ENCODE results near the gene SPATA2. TPM values are rescaled to one million over a fixed set of nuclear protein-coding genes. Genes with fewer than 3 reads are reported as not detected.
A peak's percentile ranks its signal among the peaks of the same experiment; 100 is the strongest.

SPATA2 gene
- total and polyA plus RNA-seq, 5 experiments from 2014 or later, result 1.7 to 9.0 (median 5.7) TPM

DNA sequence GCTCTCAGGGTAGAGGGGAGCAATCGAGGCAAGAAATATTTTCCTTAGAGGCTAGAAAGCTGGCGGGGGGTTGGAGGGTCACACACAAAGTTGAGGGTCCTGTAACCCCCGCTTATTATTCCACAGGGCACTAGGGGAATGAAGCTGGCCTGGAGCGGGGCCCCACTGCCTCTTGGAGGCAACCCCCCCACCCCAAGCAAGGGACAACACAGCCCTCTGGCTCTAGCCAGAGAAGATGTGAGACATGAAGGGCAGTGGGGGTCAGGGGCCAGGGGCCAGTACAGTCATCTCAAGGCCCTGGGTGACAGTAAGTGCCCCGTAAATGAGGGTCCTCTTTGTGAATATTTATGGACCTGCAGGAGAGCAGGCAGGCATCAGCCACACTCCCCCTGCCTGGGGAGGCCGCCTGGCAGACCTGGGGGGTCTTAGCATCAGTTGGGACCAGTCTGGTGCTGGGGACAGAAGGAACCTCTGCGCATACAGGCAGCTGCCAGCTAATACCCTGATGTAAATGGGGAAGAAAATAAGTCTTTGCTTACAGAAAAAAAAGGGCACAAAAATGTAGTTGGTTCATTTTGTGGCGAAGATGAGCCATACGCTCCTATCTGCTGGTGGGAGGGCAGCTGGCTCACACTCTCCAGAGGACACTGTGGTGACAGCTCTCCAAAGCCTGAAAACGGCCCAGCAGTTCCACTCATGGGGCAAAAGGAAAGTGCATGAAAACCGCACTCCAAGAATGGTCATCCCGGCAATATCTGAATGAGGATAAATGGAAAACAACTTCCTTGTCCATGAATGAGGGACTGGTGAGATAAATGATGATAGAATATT is 21.9 kb downstream of the SPATA2 start:
- H3K27ac Mint-ChIP-seq, result peak overlapping the region in 3 of 10 donors; percentile 42 to 68 (median 43)
- peaks cover 0 to 13% (median 0%) of the 10 kb centered on the region in 3 donors for H3K36me3 Mint-ChIP-seq
- H3K9me3 Mint-ChIP-seq, result no peaks in the 10 kb centered on the region
- no peaks in the 10 kb centered on the region for H3K27me3 Mint-ChIP-seq
- DNase-seq (no peak), ATAC-seq (no peak)
- POLR2A ChIA-PET, result no interaction called here
- H3K4me3 Mint-ChIP-seq, result peak overlapping the region in 2 of 10 donors; percentile 21 to 35
- peaks cover 6 to 24% (median 8%) of the 10 kb centered on the region in 4 donors for H3K4me1 Mint-ChIP-seq

DNA sequence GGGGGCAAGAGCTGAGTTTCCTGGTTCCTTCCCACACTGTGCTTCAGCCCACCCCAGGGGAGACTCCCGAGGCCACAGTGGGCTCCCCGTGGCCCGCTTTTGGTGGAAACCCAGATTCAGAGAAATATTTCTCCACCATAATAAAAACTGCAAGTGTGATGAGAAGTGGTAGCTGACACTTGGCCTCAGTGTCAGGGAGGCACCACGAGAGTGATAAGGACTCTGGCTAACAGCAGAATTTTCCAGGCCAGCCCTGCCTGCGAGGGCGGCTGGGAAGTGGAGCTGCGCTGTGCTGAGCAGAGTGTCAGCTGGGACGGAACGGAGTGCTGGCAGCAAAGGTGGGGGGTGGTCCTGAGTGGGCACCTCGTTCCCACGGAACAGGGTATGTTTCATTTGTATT is 22.5 kb downstream of the SPATA2 start:
- POLR2A ChIA-PET, result no interaction called here
- peaks cover 0 to 16% (median 0%) of the 10 kb centered on the region in 3 donors for H3K36me3 Mint-ChIP-seq
- H3K27me3 Mint-ChIP-seq, result no peaks in the 10 kb centered on the region
- peak overlapping the region in 2 of 10 donors; percentile 29 to 43 for H3K27ac Mint-ChIP-seq
- H3K4me3 Mint-ChIP-seq, result peak overlapping the region in 1 of 10 donors; percentile 10
- DNase-seq (no peak), ATAC-seq (no peak)
- no peaks in the 10 kb centered on the region for H3K9me3 Mint-ChIP-seq
- H3K4me1 Mint-ChIP-seq, result peaks cover 9 to 24% (median 11%) of the 10 kb centered on the region in 4 donors

DNA sequence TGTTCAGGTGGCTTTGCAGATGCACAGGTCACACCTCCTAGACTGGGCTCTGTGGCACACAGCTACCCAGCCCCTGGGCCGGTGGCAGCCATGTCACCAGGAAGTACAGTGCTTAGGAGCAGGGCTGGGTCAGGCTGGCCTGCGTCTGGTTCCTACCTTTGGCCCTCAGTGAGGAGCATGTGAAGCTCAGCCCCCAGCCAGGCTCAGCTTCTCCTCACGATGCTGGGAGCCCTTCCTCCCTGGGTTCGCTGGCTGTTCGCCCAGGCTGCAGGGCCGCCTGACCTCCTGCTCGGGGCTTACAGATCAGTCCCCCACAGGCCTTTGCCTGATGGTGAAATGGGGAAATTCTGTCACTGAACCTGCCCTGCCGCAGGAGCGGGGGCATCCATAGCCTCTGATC is 23.1 kb downstream of the SPATA2 start:
- Mint-ChIP-seq H3K9me3 (no peaks in the 10 kb centered on the region), H3K36me3 (peaks cover 0 to 18% (median 3%) of the 10 kb centered on the region in 3 donors), H3K27me3 (no peaks in the 10 kb centered on the region), H3K4me3 (no peak overlapping the region), H3K4me1 (peaks cover 9 to 24% (median 11%) of the 10 kb centered on the region in 4 donors), H3K27ac (no peak overlapping the region)
- DNase-seq (no peak), ATAC-seq (no peak)
- POLR2A ChIA-PET, result no interaction called here

DNA sequence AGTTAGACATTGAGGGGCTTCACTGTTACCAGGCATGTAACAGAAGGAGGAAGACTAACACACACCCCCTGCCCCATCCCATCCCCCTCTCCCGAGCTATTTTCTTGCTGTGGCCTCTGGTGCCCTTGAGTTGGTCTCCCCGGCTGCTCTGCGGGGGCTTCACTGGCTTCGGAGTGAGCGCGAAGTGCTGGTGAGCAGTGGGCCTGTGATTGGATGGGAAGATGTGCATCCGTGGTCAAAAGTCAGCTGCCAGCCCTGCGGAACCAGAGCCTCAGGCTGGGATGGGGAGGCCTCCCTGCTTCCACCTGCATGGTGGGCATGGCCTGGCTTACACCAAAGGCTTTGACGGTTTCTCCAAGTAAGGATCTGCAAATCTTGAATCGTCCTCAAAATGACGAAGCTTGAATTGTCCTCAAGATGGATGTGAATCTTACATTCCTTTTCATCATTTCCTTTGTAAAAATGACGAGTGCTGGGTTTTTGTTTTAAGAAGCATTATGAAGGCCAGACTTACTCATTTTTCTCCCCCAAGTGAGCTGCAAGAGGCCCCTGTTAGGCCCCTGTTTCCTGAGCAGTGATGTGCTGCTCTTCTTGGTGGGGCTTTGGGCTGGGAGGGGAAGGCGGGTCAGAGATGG is 23.7 kb downstream of the SPATA2 start:
- Mint-ChIP-seq H3K4me1 (peaks cover 8 to 21% (median 11%) of the 10 kb centered on the region in 4 donors), H3K36me3 (peaks cover 0 to 22% (median 6%) of the 10 kb centered on the region in 3 donors), H3K27me3 (no peaks in the 10 kb centered on the region), H3K9me3 (no peaks in the 10 kb centered on the region), H3K4me3 (no peak overlapping the region), H3K27ac (peak overlapping the region in 2 of 10 donors; percentile 19 to 48)
- POLR2A ChIA-PET, result no interaction called here
- DNase-seq, result no peak
- no peak for ATAC-seq

DNA sequence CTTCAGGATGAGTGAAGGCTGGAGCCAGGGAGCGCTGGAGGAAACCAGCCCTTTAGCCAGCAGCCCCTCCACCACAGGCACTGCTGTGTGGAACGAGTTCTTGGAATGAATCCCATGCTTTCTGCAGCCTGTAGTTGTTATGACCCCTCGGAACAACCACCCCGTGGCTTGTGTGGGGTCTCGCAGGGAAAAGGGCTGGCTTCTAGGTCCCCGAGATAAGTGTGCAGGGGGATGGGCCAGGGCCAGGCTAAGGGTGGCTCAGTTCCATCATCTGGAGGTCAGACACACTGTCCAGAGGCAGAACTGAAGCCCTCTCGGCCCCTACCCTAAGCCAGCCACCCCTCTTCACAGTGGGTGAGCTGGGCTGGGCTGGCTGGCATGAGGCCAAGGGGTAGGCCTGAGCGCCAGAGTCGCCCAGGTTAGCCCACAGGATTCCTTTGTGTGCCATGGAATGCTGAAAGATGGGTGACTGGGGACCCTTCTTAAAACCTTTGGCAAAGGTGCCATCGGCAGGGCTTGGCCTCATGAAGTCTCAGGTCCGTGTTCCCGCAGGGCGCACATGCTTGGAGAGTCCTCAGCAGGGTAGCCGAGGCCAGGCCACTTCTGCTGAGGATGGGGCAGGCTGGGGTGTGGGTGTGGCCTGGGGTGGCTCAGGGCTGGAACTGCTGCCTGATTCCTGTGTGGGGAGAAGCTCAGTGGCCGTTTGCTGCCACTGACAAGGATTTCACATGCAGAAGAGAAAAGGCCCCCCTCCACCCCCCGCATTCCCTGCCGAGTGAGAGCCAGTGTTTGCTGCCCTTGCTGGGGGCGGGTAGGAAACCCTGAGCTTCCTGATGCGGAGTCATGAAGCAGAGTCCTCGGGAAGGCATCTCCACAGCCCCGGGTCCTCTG is 24.6 kb downstream of the SPATA2 start:
- ATAC-seq, result no peak
- DNase-seq, result no peak
- Mint-ChIP-seq H3K9me3 (no peaks in the 10 kb centered on the region), H3K4me1 (peaks cover 7 to 16% (median 12%) of the 10 kb centered on the region in 4 donors), H3K4me3 (no peak overlapping the region), H3K36me3 (peaks cover 0 to 29% (median 8%) of the 10 kb centered on the region in 3 donors), H3K27me3 (no peaks in the 10 kb centered on the region), H3K27ac (peak overlapping the region in 1 of 10 donors; percentile 58)
- POLR2A ChIA-PET, result no interaction called here

DNA sequence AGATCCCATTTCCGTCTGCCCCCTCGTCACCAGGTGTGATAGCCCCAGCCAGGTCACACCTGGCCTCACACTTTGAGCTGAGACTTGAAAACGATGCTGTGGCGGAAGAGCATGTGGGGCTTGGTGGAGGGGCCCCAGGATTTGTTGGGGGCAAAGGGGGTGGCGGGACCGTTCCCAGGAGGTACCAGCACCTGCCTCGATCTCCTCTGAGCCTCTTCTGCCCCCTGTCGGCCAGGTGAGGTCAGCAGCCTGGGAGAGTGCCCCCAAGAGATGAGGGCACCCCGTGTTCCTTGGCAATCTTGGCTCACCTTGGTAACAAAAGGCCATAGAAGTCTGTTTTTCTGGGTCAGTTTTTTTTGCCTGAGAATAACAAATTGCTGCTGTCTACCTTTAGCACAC is 25.4 kb downstream of the SPATA2 start:
- no peaks in the 10 kb centered on the region for H3K27me3 Mint-ChIP-seq
- no peaks in the 10 kb centered on the region for H3K9me3 Mint-ChIP-seq
- peak overlapping the region in 4 of 10 donors; percentile 50 to 70 (median 57) for H3K27ac Mint-ChIP-seq
- peaks cover 0 to 37% (median 8%) of the 10 kb centered on the region in 3 donors for H3K36me3 Mint-ChIP-seq
- POLR2A ChIA-PET, result no interaction called here
- H3K4me3 Mint-ChIP-seq, result no peak overlapping the region
- peak in 1 of 10 donors; percentile 13 for DNase-seq
- no peak for ATAC-seq
- H3K4me1 Mint-ChIP-seq, result peaks cover 7 to 16% (median 12%) of the 10 kb centered on the region in 4 donors

DNA sequence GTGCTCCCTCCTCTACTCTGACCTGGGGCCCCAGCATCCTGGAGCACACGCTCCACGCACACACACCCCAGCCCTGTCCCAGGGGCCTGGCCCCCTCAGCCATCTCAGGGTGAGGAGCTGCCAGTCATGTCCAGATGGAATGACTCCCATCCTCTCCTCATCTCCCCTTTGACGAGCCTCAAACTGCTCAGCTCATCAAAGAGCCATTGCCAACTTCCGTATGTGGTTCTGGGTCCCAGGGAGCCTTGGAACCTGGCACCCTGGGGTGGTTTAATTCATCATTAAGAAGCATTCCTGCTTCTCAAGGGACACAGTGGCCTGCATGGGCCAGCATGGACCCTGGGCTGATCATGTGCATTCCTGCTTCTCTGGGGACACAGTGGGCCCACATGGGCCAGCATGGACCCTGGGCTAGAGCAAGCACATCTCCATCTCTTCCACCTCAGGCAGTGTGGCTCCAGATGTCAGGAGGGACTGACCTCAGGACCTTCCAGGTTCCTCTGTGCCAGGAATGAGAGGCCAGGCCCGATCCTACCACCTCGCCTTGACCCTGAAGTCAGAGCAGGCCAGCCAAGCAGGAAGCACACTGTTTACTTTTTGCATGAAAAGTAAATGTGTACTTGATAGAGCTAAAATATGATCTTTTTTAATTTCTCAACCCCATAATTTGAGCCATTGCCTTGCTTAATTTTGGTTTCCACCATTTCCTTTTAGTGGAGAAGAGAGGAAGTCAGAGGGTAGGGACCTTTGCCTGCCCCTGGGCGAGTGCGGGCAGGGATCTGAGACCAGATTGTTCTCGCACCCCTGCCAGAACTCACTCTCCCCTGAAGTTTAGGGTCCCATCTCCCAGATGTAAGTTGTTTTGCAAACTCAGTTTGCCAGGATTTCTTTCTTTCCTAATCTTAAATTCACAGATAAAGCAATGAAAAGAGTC is 26.1 kb downstream of the SPATA2 start:
- POLR2A ChIA-PET, result no interaction called here
- peaks cover 0 to 40% (median 10%) of the 10 kb centered on the region in 3 donors for H3K36me3 Mint-ChIP-seq
- no peaks in the 10 kb centered on the region for H3K9me3 Mint-ChIP-seq
- DNase-seq (no peak), ATAC-seq (no peak)
- H3K4me3 Mint-ChIP-seq, result no peak overlapping the region
- H3K27me3 Mint-ChIP-seq, result no peaks in the 10 kb centered on the region
- peaks cover 7 to 16% (median 13%) of the 10 kb centered on the region in 4 donors for H3K4me1 Mint-ChIP-seq
- peak overlapping the region in 4 of 10 donors; percentile 56 to 70 (median 56) for H3K27ac Mint-ChIP-seq

DNA sequence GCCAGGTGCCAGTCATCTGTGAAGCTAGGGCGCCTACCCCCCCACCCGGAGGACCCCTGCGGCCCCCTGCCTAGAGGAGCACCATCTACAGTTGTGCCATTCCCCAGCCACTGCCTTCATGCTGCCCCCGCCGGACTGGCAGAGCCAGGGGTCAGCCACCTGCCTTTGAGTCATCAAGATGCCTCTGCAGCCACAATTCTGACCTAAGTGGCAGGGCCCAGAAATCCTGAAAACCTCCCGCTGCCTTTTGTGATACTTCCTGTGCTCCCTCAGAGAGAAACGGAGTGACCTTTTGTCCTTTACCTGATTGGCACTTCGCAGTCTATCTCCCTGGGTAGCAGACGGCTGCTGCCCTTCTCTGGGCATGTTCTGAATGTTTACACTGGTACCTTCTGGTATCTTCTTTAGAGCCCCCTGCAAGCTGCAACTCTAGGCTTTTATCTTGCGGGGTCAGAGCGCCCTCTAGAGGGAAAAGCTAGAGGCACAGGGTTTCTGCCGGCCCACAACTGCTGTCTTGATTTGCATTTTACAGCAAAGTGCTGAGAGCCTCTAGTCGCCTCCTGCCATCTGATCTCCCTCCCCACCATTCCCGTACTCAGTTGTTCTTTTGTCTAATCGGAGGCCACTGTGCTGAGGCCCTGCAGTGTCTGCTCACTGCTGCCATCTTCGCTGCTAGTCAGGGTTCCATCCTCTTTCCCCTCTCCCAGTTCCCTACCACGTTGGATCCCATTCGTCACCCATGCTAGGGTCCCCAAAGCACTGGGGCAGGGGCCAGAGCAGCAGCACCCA is 26.9 kb downstream of the SPATA2 start:
- ATAC-seq, result peak; percentile 59 to 62
- H3K4me1 Mint-ChIP-seq, result peaks cover 5 to 14% (median 10%) of the 10 kb centered on the region in 4 donors

DNA sequence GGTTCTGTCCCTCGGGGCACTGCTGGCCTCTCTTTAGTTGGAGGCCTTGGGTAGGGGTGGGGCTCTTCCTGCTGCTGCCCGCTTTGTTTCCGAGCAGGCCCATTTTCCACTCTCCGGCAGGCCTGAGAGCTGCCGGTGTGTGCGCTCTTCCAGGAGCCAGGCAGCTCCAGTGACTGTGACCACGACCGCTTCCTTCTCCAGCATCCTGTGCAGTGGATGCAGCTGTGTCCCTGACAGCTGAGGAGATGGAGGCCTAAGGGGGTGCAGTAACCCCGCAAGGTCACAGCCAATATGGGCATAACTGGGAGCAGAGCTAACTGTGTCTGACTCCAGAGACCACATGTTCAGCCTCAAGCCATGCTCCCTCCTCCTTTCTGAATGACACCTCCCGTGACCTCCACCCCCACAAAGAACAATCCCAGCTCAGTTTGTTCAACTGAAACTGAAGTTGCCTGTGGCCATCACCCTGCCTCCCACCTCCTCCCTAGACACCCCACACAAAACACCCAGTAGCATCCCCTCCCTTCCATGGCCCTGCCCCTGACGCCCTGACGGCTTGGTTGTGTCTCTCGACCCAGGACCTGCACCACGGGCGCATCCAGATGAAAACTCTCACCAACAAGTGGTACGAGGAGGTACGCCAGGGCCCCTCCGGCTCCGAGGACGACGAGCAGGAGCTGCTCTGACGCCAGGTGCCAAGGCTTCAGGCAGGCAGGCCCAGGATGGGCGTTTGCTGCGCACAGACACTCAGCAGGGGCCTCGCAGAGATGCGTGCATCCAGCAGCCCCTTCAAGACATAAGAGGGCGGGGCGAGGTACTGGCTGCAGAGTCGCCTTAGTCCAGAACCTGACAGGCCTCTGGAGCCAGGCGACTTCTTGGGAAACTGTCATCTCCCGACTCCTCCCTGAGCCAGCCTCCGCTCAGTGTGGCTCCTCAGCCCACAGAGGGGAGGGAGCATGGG is 27.8 kb downstream of the SPATA2 start:
- H3K27ac Mint-ChIP-seq, result peak overlapping the region in 5 of 10 donors; percentile 1 to 75 (median 67)

More for the DNA sequence above, 26.9 kb downstream of the SPATA2 start:
- Mint-ChIP-seq H3K36me3 (peaks cover 0 to 44% (median 11%) of the 10 kb centered on the region in 3 donors), H3K4me3 (no peak overlapping the region), H3K27me3 (no peaks in the 10 kb centered on the region), H3K9me3 (no peaks in the 10 kb centered on the region), H3K27ac (peak overlapping the region in 7 of 10 donors; percentile 58 to 82 (median 70))
- DNase-seq, result peak in 9 of 10 donors; percentile 18 to 61 (median 42)
- POLR2A ChIA-PET, result no interaction called here

More for the DNA sequence above, 27.8 kb downstream of the SPATA2 start:
- ATAC-seq, result no peak
- H3K4me1 Mint-ChIP-seq, result peaks cover 4 to 13% (median 8%) of the 10 kb centered on the region in 4 donors
- no peak overlapping the region for H3K4me3 Mint-ChIP-seq
- DNase-seq, result no peak
- no peaks in the 10 kb centered on the region for H3K9me3 Mint-ChIP-seq
- peaks cover 0 to 46% (median 13%) of the 10 kb centered on the region in 3 donors for H3K36me3 Mint-ChIP-seq
- no peaks in the 10 kb centered on the region for H3K27me3 Mint-ChIP-seq
- POLR2A ChIA-PET, result interaction anchor here (0.9 kb wide), 1 partner anchor 21 kb away, joined by 3 read pairs; no protein-coding TSS in a partner anchor
